ENCODE results near the gene CUEDC1.
"Not testable (repeated sequence)": the region's sequence is repeated elsewhere in the genome, so short reads cannot be mapped to it uniquely, and the experiment has no call there.

Gene CUEDC1

DNA sequence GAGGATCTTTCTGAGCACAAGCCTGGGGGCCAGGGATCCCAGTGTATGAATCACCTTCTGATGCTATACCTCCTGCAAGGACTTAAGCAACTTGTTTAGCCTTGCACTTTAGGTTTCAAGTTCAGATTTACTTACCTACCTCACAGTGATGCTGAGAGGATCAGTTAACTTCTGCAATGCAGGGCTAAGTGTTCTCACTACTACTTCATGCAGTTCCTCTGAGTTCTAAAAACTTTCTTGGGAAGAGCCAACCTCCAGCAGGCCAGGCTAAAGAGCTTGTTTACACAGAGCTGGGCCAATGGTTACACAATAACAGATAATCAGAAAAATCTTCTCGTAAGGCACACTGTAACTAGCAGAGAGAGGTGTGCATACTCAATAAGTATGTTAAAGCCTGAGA lies 19.8 kb upstream of the CUEDC1 start:
- Mint-ChIP-seq H3K36me3 (peaks cover 30 to 37% of the 10 kb centered on the region in 2 donors), H3K27ac (no peak overlapping the region), H3K27me3 (no peaks in the 10 kb centered on the region), H3K9me3 (no peaks in the 10 kb centered on the region), H3K4me1 (peaks cover 2 to 10% of the 10 kb centered on the region in 2 donors), H3K4me3 (no peak overlapping the region)
- ATAC-seq (replicated peaks): no peak
- no peak for DNase-seq

DNA sequence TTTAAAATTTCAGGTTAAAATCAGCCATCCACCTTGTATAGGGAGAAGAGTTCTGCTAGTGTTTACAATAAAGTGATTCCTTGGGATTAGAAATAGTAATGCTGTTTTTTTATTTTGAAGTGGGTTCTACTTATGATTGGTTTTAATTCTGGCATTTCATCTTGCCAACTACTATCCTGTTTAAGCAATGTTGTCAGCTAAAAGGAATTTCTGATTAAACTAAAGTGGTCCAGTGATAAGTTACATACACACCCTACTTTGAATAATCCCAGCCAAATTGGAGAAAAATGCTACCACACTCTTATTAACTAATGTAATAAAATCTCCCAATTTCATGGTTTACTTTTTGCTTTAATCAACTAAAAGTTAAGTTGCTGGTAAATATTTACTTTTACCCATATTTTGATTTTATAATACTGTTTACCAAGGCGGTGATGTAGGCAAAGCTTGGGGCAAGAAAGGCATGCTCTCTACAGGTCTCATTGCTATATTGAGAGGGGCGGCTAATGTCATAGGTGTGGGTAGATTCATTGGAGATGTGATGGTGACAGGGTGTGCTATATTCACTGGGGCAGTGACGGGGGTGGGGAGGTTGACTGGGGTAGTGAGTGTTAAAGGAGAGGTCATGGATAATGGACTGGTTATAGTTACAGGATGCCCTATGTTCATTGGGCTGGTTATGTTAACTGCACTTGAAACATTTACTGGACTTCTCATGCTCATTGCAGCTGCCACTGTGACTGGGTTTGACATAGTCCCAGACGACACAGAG lies 19.0 kb upstream of the CUEDC1 start:
- ATAC-seq (replicated peaks); DNase-seq; H3K27ac Mint-ChIP-seq; H3K9me3 Mint-ChIP-seq; H3K4me1 Mint-ChIP-seq; H3K27me3 Mint-ChIP-seq; H3K4me3 Mint-ChIP-seq: not testable (repeated sequence)
- peaks cover 26 to 35% of the 10 kb centered on the region in 2 donors for H3K36me3 Mint-ChIP-seq

DNA sequence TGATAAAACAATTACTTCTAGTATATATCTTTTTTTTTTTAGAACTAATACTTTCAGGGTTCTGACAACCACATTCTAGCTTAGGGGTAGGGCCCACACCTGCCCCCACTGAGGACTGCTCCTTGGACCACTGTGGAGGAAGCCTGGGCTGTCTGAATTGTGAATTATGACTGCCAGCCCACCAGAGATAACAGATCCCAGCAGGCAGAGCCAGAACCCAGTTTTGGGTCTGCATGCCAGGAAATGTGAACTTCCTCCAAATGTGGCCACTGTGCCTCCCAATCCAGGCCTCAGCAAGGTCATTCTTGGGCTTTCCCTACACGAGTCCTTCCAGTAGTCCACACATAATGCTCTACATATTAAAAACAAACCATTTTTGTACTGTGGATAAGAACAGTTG lies 16.9 kb upstream of the CUEDC1 start:
- no peak overlapping the region for H3K27ac Mint-ChIP-seq
- no peaks in the 10 kb centered on the region for H3K9me3 Mint-ChIP-seq
- no peak overlapping the region for H3K4me3 Mint-ChIP-seq
- DNase-seq (no peak), ATAC-seq (replicated peaks) (no peak)
- H3K36me3 Mint-ChIP-seq: peaks cover 14 to 22% of the 10 kb centered on the region in 2 donors
- peaks cover 0 to 4% of the 10 kb centered on the region in 2 donors for H3K4me1 Mint-ChIP-seq
- peaks cover 9 to 10% of the 10 kb centered on the region in 2 donors for H3K27me3 Mint-ChIP-seq

DNA sequence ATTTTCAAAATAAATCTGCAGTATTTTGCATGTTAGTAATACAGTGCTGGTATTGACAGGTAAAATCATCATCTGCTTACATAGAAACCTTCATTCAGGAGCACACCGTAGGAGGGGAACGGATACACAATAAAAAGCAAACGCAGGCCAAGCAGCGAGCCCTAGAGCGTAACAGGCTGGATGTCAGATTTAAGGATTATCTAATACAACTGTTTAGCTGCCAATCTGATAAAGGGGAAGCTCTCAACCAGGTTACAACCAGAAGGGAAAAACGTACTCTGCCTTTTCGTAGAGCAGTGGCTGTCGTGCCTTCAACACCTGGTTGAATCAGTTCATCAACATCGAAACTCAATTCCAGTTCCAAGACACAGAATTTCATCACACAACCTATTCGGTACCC lies 16.4 kb upstream of the CUEDC1 start:
- Mint-ChIP-seq H3K36me3 (peaks cover 13 to 17% of the 10 kb centered on the region in 2 donors), H3K4me3 (no peak overlapping the region), H3K4me1 (peaks cover 0 to 4% of the 10 kb centered on the region in 2 donors), H3K27ac (no peak overlapping the region), H3K27me3 (peaks cover 14% of the 10 kb centered on the region in 2 donors), H3K9me3 (no peaks in the 10 kb centered on the region)
- DNase-seq (no peak), ATAC-seq (replicated peaks) (no peak)

DNA sequence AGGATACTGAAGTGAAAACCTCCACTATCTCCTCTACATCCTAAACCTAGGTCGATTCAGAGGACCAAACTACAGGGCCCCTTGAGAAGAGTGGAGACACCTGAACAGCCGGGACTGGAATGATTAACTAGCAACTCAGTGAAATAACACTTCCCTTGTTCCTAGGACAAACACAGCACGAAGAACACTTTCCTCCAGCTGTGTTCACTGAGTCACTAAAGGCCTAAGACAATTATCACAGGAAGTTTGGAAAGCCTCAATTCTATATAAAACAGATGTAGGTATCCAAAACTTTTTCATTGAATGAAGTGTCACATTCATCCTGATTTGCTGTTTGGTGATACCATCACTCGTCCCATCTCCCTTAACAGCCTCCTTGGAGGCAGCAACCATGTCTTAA lies 15.5 kb upstream of the CUEDC1 start:
- peaks cover 0 to 4% of the 10 kb centered on the region in 2 donors for H3K4me1 Mint-ChIP-seq
- peaks cover 7 to 9% of the 10 kb centered on the region in 2 donors for H3K36me3 Mint-ChIP-seq
- no peak for DNase-seq
- H3K4me3 Mint-ChIP-seq: no peak overlapping the region
- H3K27ac Mint-ChIP-seq: no peak overlapping the region
- ATAC-seq (replicated peaks): no peak
- peaks cover 15 to 22% of the 10 kb centered on the region in 2 donors for H3K27me3 Mint-ChIP-seq
- no peaks in the 10 kb centered on the region for H3K9me3 Mint-ChIP-seq

DNA sequence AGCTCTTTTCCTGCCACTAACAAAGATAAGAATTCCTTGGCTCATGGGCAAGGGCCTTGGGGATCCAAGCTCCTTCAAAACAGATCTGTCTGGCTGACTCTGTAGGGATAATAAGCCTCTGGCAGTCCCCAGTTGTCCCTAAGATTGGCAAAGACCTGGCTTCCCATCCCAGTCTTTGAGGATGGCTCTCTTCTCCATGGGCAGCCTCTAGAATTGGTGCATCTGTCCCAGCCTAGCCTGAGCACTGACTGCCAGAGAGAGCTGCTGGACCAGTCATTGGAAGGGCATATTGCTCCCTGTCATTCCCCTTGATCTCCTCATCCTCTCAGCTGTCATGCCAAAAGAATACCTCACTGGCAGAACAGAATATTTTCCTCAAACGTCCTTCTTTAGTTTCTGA lies 13.2 kb upstream of the CUEDC1 start:
- Mint-ChIP-seq H3K4me3 (no peak overlapping the region), H3K36me3 (peaks cover 3 to 4% of the 10 kb centered on the region in 2 donors), H3K4me1 (peaks cover 0 to 4% of the 10 kb centered on the region in 2 donors), H3K27ac (no peak overlapping the region), H3K27me3 (peaks cover 27 to 29% of the 10 kb centered on the region in 2 donors), H3K9me3 (no peaks in the 10 kb centered on the region)
- ATAC-seq (replicated peaks) (no peak), DNase-seq (no peak)

DNA sequence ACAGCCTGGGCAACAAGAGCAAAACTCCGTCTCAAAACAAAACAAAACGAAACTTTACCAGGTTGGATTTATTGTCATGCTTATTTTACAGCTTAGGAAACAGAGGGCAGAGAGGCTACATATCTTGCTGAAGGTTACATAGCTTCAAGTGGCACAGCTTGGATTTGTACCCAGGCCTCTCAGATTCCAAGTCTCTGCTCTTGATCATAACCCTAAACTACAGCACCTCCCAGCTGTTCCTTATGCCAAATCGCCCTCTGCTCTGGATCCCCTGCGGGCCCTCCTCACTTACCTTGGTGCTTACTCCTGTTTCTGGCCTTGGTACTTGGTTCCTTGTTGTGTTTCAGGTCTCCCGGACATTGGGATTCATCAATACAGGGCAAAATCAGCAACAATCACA lies 11.7 kb upstream of the CUEDC1 start:
- peaks cover 0 to 2% of the 10 kb centered on the region in 2 donors for H3K36me3 Mint-ChIP-seq
- no peaks in the 10 kb centered on the region for H3K9me3 Mint-ChIP-seq
- H3K27me3 Mint-ChIP-seq: peaks cover 40 to 42% of the 10 kb centered on the region in 2 donors

DNA sequence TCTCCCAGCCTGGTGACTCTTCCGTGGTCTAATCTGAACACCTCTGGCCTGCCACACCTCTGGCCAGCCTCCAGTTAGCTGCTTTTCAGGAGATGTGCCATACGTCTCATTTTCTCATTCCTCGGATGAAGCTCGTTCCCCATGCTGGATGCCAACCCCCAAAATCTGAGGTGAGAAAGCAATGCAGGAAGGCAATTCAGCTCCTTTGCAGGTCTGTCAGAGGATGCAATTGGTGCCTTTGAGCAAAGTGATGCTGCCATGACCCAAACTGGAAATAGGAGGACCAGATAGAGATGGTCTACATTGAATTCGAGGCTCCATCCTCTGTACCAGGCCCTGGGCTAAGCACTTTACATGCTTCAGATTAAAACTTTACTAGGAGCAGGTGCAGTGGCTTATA lies 11.0 kb upstream of the CUEDC1 start:
- H3K4me1 Mint-ChIP-seq: peaks cover 0 to 2% of the 10 kb centered on the region in 2 donors
- no peak overlapping the region for H3K4me3 Mint-ChIP-seq
- ATAC-seq (replicated peaks): no peak
- no peak for DNase-seq
- H3K27ac Mint-ChIP-seq: no peak overlapping the region
- H3K9me3 Mint-ChIP-seq: no peaks in the 10 kb centered on the region
- H3K27me3 Mint-ChIP-seq: peaks cover 41 to 43% of the 10 kb centered on the region in 2 donors
- H3K36me3 Mint-ChIP-seq: peaks cover 0 to 1% of the 10 kb centered on the region in 2 donors

More for the DNA sequence above, 11.7 kb upstream of the CUEDC1 start:
- H3K27ac Mint-ChIP-seq: no peak overlapping the region
- H3K4me1 Mint-ChIP-seq: peaks cover 0 to 4% of the 10 kb centered on the region in 2 donors
- DNase-seq: no peak
- ATAC-seq (replicated peaks): no peak
- no peak overlapping the region for H3K4me3 Mint-ChIP-seq

DNA sequence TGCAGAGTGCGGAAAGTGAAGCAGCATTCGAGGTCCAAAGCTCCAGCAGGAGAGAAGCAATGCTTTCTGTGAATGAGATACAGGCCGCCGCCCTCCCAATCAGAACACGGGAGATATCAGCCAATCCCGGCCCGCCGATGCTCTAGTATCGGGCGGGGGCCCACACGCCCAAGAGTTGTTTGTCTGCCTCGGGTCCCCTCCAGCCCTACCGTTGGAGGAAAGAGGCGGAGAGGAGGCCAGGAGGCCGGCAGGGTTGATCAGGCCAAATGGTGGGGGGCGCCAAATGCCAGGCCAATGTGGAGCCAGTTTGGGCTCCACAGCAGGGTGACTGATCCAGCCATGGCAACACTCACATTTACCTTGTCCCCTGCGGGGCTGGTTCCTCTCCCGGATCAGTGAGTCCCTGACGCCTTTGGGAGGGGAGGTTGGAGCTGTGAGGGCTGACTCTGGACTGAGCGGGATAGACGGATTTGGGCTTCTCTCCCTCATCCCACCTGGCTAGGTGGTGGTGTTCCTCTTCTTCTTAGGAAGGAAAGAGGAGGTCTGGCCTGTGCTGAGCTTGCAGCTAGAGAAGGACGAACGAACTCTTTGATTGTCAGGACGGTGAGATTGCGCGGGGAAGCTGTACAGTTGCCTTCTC lies 10.4 kb upstream of the CUEDC1 start:
- no peak for ATAC-seq (replicated peaks)
- no peaks in the 10 kb centered on the region for H3K9me3 Mint-ChIP-seq
- no peak for DNase-seq
- H3K27me3 Mint-ChIP-seq: peaks cover 47 to 49% of the 10 kb centered on the region in 2 donors
- H3K36me3 Mint-ChIP-seq: no peaks in the 10 kb centered on the region
- H3K4me1 Mint-ChIP-seq: no peaks in the 10 kb centered on the region
- H3K27ac Mint-ChIP-seq: no peak overlapping the region
- H3K4me3 Mint-ChIP-seq: no peak overlapping the region

DNA sequence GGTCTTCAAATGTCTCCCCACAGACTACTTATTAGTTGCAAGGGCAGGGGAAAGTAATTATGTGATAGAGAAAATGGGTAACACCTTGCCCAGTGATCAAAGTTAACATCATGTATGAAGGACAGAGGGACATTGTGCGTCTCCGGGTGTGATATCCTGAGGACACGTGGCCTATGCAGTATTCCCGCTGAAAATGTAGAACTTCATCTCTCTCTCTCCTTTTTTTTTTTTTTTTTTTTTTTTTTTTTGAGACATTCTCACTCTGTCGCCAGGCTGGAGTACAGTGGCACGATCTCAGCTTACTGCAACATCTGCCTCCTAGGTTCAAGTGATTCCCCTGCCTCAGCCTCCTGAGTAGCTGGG lies 7.9 kb upstream of the CUEDC1 start:
- DNase-seq (no peak), ATAC-seq (replicated peaks) (no peak)
- Mint-ChIP-seq H3K27me3 (peaks cover 58 to 70% of the 10 kb centered on the region in 2 donors), H3K27ac (no peak overlapping the region), H3K36me3 (no peaks in the 10 kb centered on the region), H3K4me3 (no peak overlapping the region), H3K9me3 (no peaks in the 10 kb centered on the region), H3K4me1 (no peaks in the 10 kb centered on the region)

DNA sequence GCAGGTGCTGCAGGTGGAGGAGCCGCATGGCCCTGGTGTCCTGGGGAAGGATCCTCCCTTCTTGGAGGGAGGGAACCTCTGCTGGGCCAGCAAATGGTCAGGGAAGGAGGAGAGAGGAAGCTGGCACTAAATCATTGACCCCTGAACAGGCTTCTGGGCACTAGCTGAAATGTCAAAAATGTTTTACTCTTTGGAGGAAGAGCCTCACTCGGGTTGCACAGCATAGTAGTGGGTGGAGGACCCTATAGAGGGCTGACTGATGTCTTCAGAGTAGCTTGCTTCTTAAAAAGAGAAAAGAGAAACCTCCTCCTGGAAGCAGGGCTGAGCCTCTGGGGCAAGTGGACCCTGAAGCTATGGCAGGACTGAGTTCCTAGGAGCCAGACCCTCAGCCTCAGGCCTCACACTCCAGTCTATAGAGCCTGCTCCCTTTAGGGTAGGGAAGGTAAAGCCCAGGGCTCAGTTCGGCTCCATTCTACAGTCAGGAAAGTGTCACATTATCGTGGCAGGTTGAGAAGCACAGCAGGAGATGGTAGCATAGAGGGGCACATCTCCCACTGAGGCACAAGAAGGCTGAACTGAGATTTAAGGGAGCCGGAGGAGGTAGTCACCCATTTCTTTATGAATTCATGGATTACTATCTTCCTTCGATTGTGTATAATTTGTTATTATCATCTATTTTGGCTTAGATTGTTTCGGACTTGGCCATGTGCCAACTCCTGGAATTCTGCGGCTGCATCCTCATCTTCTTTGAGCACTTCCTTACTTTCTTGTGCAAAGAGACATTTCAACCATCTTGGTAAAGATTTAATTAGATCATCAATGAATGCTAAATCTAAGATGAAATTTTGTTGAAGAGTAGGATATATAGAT lies 7.3 kb upstream of the CUEDC1 start:
- peaks cover 61 to 73% of the 10 kb centered on the region in 2 donors for H3K27me3 Mint-ChIP-seq
- H3K4me1 Mint-ChIP-seq: peaks cover 1 to 5% of the 10 kb centered on the region in 2 donors
- no peaks in the 10 kb centered on the region for H3K36me3 Mint-ChIP-seq
- DNase-seq (no peak), ATAC-seq (replicated peaks) (no peak)
- no peaks in the 10 kb centered on the region for H3K9me3 Mint-ChIP-seq
- no peak overlapping the region for H3K27ac Mint-ChIP-seq
- H3K4me3 Mint-ChIP-seq: no peak overlapping the region

DNA sequence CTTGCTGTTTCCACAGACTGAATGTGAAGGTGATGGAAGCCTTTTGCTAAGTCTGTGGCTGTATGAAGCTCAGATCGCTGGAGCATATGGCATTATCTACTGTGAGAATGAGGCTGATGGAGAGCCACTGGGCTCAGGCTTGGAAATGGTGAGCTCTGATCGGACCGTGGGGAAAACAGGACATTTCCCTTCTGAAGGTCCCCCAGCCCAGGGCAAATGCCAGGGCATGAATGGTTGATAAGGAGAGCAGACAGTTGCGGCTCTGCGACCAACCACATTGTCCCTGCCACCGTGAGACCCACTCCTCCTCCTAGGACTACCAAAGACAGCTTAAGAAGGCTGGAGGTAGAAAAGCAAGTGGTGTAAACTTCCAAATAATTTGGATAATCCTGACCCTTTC lies 4.7 kb upstream of the CUEDC1 start:
- Mint-ChIP-seq H3K9me3 (no peaks in the 10 kb centered on the region), H3K4me3 (no peak overlapping the region), H3K4me1 (peaks cover 14 to 24% of the 10 kb centered on the region in 2 donors), H3K27ac (no peak overlapping the region), H3K27me3 (peaks cover 68 to 77% of the 10 kb centered on the region in 2 donors), H3K36me3 (no peaks in the 10 kb centered on the region)
- DNase-seq: no peak
- ATAC-seq (replicated peaks): no peak

DNA sequence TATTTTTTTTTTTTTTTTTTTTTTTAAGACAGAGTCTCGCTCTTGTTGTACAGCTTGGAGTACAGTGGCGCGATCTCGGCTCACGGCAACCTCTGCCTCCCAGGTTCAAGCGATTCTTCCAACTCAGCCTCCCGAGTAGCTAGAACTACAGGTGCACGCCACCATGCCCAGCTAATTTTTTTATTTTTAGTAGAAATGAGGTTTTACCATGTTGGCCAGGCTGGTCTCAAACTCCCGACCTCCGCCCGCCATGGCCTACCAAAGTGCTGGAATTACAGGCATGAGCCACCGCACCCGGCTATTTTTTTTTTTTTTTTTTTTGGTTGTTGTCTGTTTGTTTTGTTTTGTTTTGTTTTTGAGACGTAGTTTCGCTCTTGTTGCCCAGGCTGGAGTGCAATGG lies 3.2 kb upstream of the CUEDC1 start:
- DNase-seq; H3K27ac Mint-ChIP-seq; ATAC-seq (replicated peaks); H3K9me3 Mint-ChIP-seq; H3K36me3 Mint-ChIP-seq; H3K4me3 Mint-ChIP-seq: not testable (repeated sequence)
- Mint-ChIP-seq H3K27me3 (peaks cover 71 to 81% of the 10 kb centered on the region in 2 donors), H3K4me1 (peaks cover 17 to 33% of the 10 kb centered on the region in 2 donors)

DNA sequence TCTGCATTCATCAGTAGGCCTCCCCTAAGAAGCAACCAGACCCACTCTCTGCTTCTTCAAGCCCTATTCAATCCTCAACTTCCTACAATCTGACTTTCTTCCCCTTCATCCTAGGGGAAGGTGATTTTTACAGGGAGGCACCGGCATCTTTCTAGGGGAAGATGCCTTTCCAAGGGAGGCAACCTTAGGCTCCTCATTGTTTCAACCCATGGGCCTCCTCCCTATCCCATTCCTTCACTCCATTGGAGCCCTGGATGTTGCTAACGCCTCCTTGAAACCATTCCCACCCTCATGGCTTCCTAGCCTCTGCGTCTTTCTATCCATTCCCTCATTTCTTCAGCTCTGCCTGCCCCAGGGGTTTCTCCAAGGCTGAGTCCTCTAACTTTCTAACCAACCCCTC lies 2.7 kb upstream of the CUEDC1 start:
- H3K36me3 Mint-ChIP-seq: no peaks in the 10 kb centered on the region
- no peak overlapping the region for H3K4me3 Mint-ChIP-seq
- H3K9me3 Mint-ChIP-seq: no peaks in the 10 kb centered on the region
- DNase-seq (no peak), ATAC-seq (replicated peaks) (no peak)
- peaks cover 17 to 33% of the 10 kb centered on the region in 2 donors for H3K4me1 Mint-ChIP-seq
- H3K27ac Mint-ChIP-seq: peak overlapping the region; percentile 20
- H3K27me3 Mint-ChIP-seq: peaks cover 73 to 79% of the 10 kb centered on the region in 2 donors

All from stimulated activated naive B cell treated with anti-CD40 and anti-IgM and Interleukin-4, amounts not matched to agents 10 μg/mL and 1 μg/mL and 100 μg/mL, for 72 hours (primary cell).